ENCODE results near the gene SPEN. TPM values are rescaled to one million over a fixed set of nuclear protein-coding genes. Genes with fewer than 3 reads are reported as not detected.

Gene SPEN
- total and polyA plus RNA-seq, 10 of the 15 experiments (the other 5 are each of a cell fraction or from before 2014, with no cell fraction given): 5.2 to 58.7 (median 20.1) TPM

DNA sequence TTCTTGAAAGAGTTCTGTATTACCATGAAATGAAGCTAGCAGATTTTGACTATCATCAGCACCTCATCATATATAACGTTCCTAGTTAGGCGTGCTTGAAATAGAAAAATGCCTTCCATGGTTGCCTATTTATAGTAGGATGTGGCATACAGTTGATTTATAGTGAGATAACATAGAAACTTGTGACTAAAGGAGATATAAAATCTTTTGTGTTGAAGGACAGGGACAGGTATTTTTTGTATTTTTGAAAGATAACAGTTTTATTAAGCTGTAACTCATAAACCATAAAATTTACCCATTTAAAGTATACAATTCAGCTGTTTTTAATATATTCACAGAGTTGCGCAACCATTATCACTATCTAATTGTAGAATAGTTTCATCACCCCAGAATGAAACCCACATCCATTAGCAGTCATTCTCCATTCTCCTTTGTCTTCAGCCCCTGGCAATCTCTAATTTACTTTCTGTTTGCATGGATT, 19.3 kb downstream of the SPEN start:
- no peak for ATAC-seq
- no peak for TF ChIP-seq BMI1 (IDR thresholded peaks at IDR 0.05; ENCODE audit: borderline replicate concordance)
- TF ChIP-seq MYC (IDR thresholded peaks at IDR 0.05; ENCODE audit: insufficient read depth, insufficient read length, insufficient replicate concordance, low read length, severe bottlenecking): no peak
- TF ChIP-seq, protein P1, sequence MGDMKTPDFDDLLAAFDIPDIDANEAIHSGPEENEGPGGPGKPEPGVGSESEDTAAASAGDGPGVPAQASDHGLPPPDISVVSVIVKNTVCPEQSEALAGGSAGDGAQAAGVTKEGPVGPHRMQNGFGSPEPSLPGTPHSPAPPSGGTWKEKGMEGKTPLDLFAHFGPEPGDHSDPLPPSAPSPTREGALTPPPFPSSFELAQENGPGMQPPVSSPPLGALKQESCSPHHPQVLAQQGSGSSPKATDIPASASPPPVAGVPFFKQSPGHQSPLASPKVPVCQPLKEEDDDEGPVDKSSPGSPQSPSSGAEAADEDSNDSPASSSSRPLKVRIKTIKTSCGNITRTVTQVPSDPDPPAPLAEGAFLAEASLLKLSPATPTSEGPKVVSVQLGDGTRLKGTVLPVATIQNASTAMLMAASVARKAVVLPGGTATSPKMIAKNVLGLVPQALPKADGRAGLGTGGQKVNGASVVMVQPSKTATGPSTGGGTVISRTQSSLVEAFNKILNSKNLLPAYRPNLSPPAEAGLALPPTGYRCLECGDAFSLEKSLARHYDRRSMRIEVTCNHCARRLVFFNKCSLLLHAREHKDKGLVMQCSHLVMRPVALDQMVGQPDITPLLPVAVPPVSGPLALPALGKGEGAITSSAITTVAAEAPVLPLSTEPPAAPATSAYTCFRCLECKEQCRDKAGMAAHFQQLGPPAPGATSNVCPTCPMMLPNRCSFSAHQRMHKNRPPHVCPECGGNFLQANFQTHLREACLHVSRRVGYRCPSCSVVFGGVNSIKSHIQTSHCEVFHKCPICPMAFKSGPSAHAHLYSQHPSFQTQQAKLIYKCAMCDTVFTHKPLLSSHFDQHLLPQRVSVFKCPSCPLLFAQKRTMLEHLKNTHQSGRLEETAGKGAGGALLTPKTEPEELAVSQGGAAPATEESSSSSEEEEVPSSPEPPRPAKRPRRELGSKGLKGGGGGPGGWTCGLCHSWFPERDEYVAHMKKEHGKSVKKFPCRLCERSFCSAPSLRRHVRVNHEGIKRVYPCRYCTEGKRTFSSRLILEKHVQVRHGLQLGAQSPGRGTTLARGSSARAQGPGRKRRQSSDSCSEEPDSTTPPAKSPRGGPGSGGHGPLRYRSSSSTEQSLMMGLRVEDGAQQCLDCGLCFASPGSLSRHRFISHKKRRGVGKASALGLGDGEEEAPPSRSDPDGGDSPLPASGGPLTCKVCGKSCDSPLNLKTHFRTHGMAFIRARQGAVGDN (IDR thresholded peaks at IDR 0.05): no peak
- TF ChIP-seq EGR1 (IDR thresholded peaks at IDR 0.05; ENCODE audit: borderline replicate concordance in 1 of 2, low read depth in 2 of 2, low read length in 2 of 2): no peak
- TF ChIP-seq SMC3 (IDR thresholded peaks at IDR 0.05; ENCODE audit: borderline replicate concordance, low read length): no peak
- TF ChIP-seq DPF2 (IDR thresholded peaks at IDR 0.05): no peak
- TF ChIP-seq, protein P2, sequence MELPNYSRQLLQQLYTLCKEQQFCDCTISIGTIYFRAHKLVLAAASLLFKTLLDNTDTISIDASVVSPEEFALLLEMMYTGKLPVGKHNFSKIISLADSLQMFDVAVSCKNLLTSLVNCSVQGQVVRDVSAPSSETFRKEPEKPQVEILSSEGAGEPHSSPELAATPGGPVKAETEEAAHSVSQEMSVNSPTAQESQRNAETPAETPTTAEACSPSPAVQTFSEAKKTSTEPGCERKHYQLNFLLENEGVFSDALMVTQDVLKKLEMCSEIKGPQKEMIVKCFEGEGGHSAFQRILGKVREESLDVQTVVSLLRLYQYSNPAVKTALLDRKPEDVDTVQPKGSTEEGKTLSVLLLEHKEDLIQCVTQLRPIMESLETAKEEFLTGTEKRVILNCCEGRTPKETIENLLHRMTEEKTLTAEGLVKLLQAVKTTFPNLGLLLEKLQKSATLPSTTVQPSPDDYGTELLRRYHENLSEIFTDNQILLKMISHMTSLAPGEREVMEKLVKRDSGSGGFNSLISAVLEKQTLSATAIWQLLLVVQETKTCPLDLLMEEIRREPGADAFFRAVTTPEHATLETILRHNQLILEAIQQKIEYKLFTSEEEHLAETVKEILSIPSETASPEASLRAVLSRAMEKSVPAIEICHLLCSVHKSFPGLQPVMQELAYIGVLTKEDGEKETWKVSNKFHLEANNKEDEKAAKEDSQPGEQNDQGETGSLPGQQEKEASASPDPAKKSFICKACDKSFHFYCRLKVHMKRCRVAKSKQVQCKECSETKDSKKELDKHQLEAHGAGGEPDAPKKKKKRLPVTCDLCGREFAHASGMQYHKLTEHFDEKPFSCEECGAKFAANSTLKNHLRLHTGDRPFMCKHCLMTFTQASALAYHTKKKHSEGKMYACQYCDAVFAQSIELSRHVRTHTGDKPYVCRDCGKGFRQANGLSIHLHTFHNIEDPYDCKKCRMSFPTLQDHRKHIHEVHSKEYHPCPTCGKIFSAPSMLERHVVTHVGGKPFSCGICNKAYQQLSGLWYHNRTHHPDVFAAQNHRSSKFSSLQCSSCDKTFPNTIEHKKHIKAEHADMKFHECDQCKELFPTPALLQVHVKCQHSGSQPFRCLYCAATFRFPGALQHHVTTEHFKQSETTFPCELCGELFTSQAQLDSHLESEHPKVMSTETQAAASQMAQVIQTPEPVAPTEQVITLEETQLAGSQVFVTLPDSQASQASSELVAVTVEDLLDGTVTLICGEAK (IDR thresholded peaks at IDR 0.05; ENCODE audit: borderline replicate concordance): no peak
- TF ChIP-seq BHLHE40 (IDR thresholded peaks at IDR 0.05; ENCODE audit: borderline replicate concordance in 1 of 2, low read depth in 2 of 2, low read length in 1 of 2): no peak
- no peak for TF ChIP-seq RBBP5 (conservative IDR thresholded peaks at IDR 0.05)
- no peak for TF ChIP-seq JUNB (IDR thresholded peaks at IDR 0.05)
- TF ChIP-seq PAX5 (IDR thresholded peaks at IDR 0.05; ENCODE audit: borderline replicate concordance, low read depth, low read length): no peak
- no peak for TF ChIP-seq POU2F2 (IDR thresholded peaks at IDR 0.05; ENCODE audit: borderline replicate concordance, low read depth, low read length)
- TF ChIP-seq, protein P3, sequence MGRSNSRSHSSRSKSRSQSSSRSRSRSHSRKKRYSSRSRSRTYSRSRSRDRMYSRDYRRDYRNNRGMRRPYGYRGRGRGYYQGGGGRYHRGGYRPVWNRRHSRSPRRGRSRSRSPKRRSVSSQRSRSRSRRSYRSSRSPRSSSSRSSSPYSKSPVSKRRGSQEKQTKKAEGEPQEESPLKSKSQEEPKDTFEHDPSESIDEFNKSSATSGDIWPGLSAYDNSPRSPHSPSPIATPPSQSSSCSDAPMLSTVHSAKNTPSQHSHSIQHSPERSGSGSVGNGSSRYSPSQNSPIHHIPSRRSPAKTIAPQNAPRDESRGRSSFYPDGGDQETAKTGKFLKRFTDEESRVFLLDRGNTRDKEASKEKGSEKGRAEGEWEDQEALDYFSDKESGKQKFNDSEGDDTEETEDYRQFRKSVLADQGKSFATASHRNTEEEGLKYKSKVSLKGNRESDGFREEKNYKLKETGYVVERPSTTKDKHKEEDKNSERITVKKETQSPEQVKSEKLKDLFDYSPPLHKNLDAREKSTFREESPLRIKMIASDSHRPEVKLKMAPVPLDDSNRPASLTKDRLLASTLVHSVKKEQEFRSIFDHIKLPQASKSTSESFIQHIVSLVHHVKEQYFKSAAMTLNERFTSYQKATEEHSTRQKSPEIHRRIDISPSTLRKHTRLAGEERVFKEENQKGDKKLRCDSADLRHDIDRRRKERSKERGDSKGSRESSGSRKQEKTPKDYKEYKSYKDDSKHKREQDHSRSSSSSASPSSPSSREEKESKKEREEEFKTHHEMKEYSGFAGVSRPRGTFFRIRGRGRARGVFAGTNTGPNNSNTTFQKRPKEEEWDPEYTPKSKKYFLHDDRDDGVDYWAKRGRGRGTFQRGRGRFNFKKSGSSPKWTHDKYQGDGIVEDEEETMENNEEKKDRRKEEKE (IDR thresholded peaks at IDR 0.05): no peak

More for the DNA sequence above, 19.3 kb downstream of the SPEN start:
- Histone ChIP-seq H4K20me1 (ENCODE audit: control insufficient read depth, insufficient read depth) (no peaks in the 10 kb centered on the region), H3K9ac (ENCODE audit: control insufficient read depth, insufficient read depth, low read length) (no peak overlapping the region), H3K9me3 (replicated peaks; ENCODE audit: control insufficient read depth, insufficient read depth, low read length) (no peaks in the 10 kb centered on the region), H3K36me3 (ENCODE audit: control insufficient read depth in 2 of 2, insufficient read depth in 2 of 2, low read length in 1 of 2) (no peaks in the 10 kb centered on the region), H3K27ac (ENCODE audit: control insufficient read depth, insufficient read depth) (no peak overlapping the region), H2AFZ (ENCODE audit: control insufficient read depth, low read depth, low read length) (no peak overlapping the region), H3K4me3 (no peak overlapping the region), H3K4me1 (ENCODE audit: control insufficient read depth, insufficient read depth, low read length) (no peaks in the 10 kb centered on the region), H3K79me2 (ENCODE audit: control insufficient read depth, insufficient read depth, low read length) (peaks cover 84% of the 10 kb centered on the region), H3K27me3 (replicated peaks in 1 of 2; ENCODE audit: control insufficient read depth in 2 of 2, insufficient read depth in 2 of 2, low read length in 1 of 2) (no peaks in the 10 kb centered on the region), H3K4me2 (ENCODE audit: control insufficient read depth, insufficient read depth) (no peak overlapping the region)
- POLR2A ChIA-PET: interaction anchor here (1.1 kb wide), 1 partner anchor 17 kb away, joined by 3 read pairs; no protein-coding TSS in a partner anchor
- DNase-seq (ENCODE audit: low read depth, low spot score): no peak
- no peak for FAIRE-seq
- RAD21 ChIA-PET (ENCODE audit: unreplicated experiment): interaction anchor here (1.2 kb wide), 2 partner anchors 15 to 212 kb away, joined by 3 to 6 read pairs; no protein-coding TSS in a partner anchor
- SMC1A ChIA-PET (ENCODE audit: uncharacterized antibody, unreplicated experiment): interaction anchor here (0.7 to 2.5 kb wide), 6 partner anchors 8 to 135 kb away, joined by 3 to 11 read pairs (median 3); no protein-coding TSS in a partner anchor
- in situ Hi-C loops (cut with MboI): no loop called here
- intact Hi-C loops (cut with micrococcal nuclease; ENCODE audit: unreplicated experiment): no loop called here
- WGBS (ENCODE audit: insufficient coverage, insufficient replicate concordance, low lambda C conversion rate, missing lambda C conversion rate): 96% methylated on average over 3 of the region's 3 CpGs
- CTCF ChIA-PET: interaction anchor here (0.6 to 2.2 kb wide), 4 partner anchors 10 to 274 kb away, joined by 3 to 7 read pairs (median 4); no protein-coding TSS in a partner anchor
- no TSS peak for BruUV-seq (replicated peaks)
